Ovary (tissue), 9 donors: ENCODE results near the gene TJP2. TPM values are rescaled to one million over a fixed set of nuclear protein-coding genes. Genes with fewer than 3 reads are reported as not detected.

Experiments
- DNase-seq, 5 donors: peaks; one replicate each; pipeline ENCODE4 v3.0.0-alpha.2; 2019 to 2020
- H3K27ac ChIP-seq, 2 donors: fragments of 200-600 bp; one replicate each; pipeline versions ENCODE4 v1.5.1 to v1.8.0; 2019 to 2022
- H3K27me3 ChIP-seq: fragments of 200-600 bp; one replicate; pipeline ENCODE4 v1.8.0; 2022
- H3K36me3 ChIP-seq: fragments of 200-600 bp; sonication (generic); one replicate; pipeline ENCODE4 v1.5.1; 2019
- H3K4me1 ChIP-seq: one replicate; pipeline ENCODE4 v1.8.1; 2013; ENCODE audit warnings: mild to moderate bottlenecking, moderate library complexity; ENCODE audit not compliant: insufficient read depth
- H3K4me3 ChIP-seq: fragments of 200-600 bp; sonication (generic); one replicate; pipeline ENCODE4 v1.5.1; 2017
- H3K9me3 ChIP-seq, 2 donors: fragments of 200-600 bp in 1 of 2; sonication (generic) in 1 of 2; one replicate each; pipeline versions ENCODE4 v1.5.1 to v1.8.1; 2013 to 2019; ENCODE audit warnings: mild to moderate bottlenecking in 1 of 2, moderate library complexity in 1 of 2
- CTCF ChIP-seq, 3 donors: fragments of 450-650 bp in 2 of 3; fragments of 200-600 bp in 1 of 3; IDR thresholded peaks; one replicate each; pipeline versions ENCODE4 v1.5.1 to v1.8.0; 2016 to 2022; ENCODE audit warnings: antibody characterized with exemption in 3 of 3, mild to moderate bottlenecking in 1 of 3
- EP300 ChIP-seq: sonication (generic); formaldehyde crosslinking; IDR thresholded peaks from one replicate; pipeline ENCODE4 v1.6.1; 2017; ENCODE audit warnings: antibody characterized with exemption
- POLR2A ChIP-seq: fragments of 450-650 bp; IDR thresholded peaks from one replicate; pipeline ENCODE4 v1.6.1; 2017; ENCODE audit warnings: antibody characterized with exemption, mild to moderate bottlenecking, moderate library complexity
- WGBS, 3 donors: extraction: QIAGEN DNeasy Blood & Tissue Kit in 1 of 3; methylation state at CpG; one replicate each; pipeline versions ENCODE4 v1.1.5 to v1.1.7; 2013 to 2017; 5-methylcytosine and 5-hydroxymethylcytosine counted together
- intact Hi-C, 4 donors: fragments of 100-400 bp; cut with DNase I; formaldehyde crosslinking; loops; one replicate each; pipeline versions ENCODE4 v1.11.0 to v1.15.1; 2022 to 2023
- polyA plus RNA-seq, 2 donors: library from polyadenylated mRNA; stranded (reverse); fragments of 200-250 nt in 1 of 2; fragments of 350-450 nt in 1 of 2; fragmentation: Illumina TruSeq in 1 of 2; extraction: RNeasy Lipid Tissue Mini Kit (QIAGEN cat#74804) in 1 of 2; gene quantifications; one replicate each; pipeline ENCODE4 v1.2.3, GENCODE V29; 2013 to 2014
- total RNA-seq, 7 donors: library from RNA; depleted of rRNA in 2 of 7; stranded (reverse); fragments of >200 nt in 2 of 7; fragmentation: NEBNext Ultra II Directional in 3 of 7; extraction: Animal tissue kit (Norgen Biotek cat#: 25700) in 3 of 7; gene quantifications; one replicate each; pipeline versions ENCODE4 v1.1.0 to v1.2.4, GENCODE V29; 2016 to 2023
- donor health status: DM: no; HTN: no; CAD: no; lungs with moderate emphysema.
- donor health status: DM: no; HTN: no; CAD: no.
- donor health status: Bipolar disorder and iron deficiency.
- donor health status: DM: yes; HTN: yes; CAD: no.
- donor health status: DM: no; HTN: no; CAD: no.
- donor health status: DM: yes; HTN: yes; CAD: no.

Gene TJP2
- total and polyA plus RNA-seq, 9 donors: 40.5 to 143 (median 68.5) TPM

GRCh38 chr9:69252436-69252835, 78.4 kb downstream of the TJP2 start:
- Histone ChIP-seq H3K27ac (no peak overlapping the region), H3K4me3 (no peak overlapping the region), H3K4me1 (no peaks in the 10 kb centered on the region), H3K36me3 (no peaks in the 10 kb centered on the region), H3K27me3 (no peaks in the 10 kb centered on the region), H3K9me3 (no peaks in the 10 kb centered on the region)
- 85 to 89% (median 89%) methylated on average over 5 of the region's 5 CpGs for WGBS, 3 donors
- intact Hi-C loops: no loop called here
- DNase-seq: no peak
- TF ChIP-seq EP300: no peak
- no peak for TF ChIP-seq CTCF (IDR thresholded peaks at IDR 0.05)
- TF ChIP-seq POLR2A: no peak

- no peak for TF ChIP-seq CTCF (IDR thresholded peaks at IDR 0.05)
- no peak for TF ChIP-seq EP300
- no peak for TF ChIP-seq POLR2A
- intact Hi-C loops: no loop called here
- Histone ChIP-seq H3K36me3 (no peaks in the 10 kb centered on the region), H3K4me1 (no peaks in the 10 kb centered on the region), H3K27ac (no peak overlapping the region), H3K4me3 (no peak overlapping the region), H3K9me3 (no peaks in the 10 kb centered on the region), H3K27me3 (no peaks in the 10 kb centered on the region)
- 61 to 66% (median 62%) methylated on average over 4 of the region's 4 CpGs for WGBS, 3 donors
- DNase-seq: no peak
These were observed 79.0 kb downstream of the TJP2 start for GRCh38 chr9:69253057-69253456.

- Histone ChIP-seq H3K36me3 (no peaks in the 10 kb centered on the region), H3K9me3 (no peaks in the 10 kb centered on the region), H3K4me3 (no peak overlapping the region), H3K4me1 (no peaks in the 10 kb centered on the region), H3K27me3 (no peaks in the 10 kb centered on the region), H3K27ac (no peak overlapping the region)
- TF ChIP-seq POLR2A (no peak), CTCF (IDR thresholded peaks at IDR 0.05) (no peak), EP300 (no peak)
- DNase-seq: no peak
- WGBS, 3 donors: 96% methylated on average over 11 of the region's 11 CpGs
- intact Hi-C loops: no loop called here
These were observed 80.1 kb downstream of the TJP2 start for GRCh38 chr9:69254223-69254622.

- Histone ChIP-seq H3K27ac (no peak overlapping the region), H3K36me3 (no peaks in the 10 kb centered on the region), H3K27me3 (no peaks in the 10 kb centered on the region), H3K4me3 (no peak overlapping the region), H3K4me1 (no peaks in the 10 kb centered on the region), H3K9me3 (no peaks in the 10 kb centered on the region)
- TF ChIP-seq POLR2A: no peak
- TF ChIP-seq EP300: no peak
- TF ChIP-seq CTCF (IDR thresholded peaks at IDR 0.05): no peak
- intact Hi-C loops: no loop called here
- 85 to 93% (median 90%) methylated on average over 1 of the region's 1 CpG for WGBS, 3 donors
- no peak for DNase-seq
These were observed 81.5 kb downstream of the TJP2 start for GRCh38 chr9:69255591-69255990.

GRCh38 chr9:69258551-69258950, 84.5 kb downstream of the TJP2 start:
- Histone ChIP-seq H3K4me1 (no peaks in the 10 kb centered on the region), H3K36me3 (no peaks in the 10 kb centered on the region), H3K4me3 (no peak overlapping the region), H3K9me3 (no peaks in the 10 kb centered on the region), H3K27ac (no peak overlapping the region), H3K27me3 (no peaks in the 10 kb centered on the region)
- intact Hi-C loops: no loop called here
- WGBS, 3 donors: 78 to 97% (median 85%) methylated on average over 5 of the region's 5 CpGs
- DNase-seq: no peak
- no peak for TF ChIP-seq EP300
- no peak for TF ChIP-seq CTCF (IDR thresholded peaks at IDR 0.05)
- TF ChIP-seq POLR2A: no peak
